H1 (cell line): ENCODE results near the gene JMJD1C. TPM values are rescaled to one million over a fixed set of nuclear protein-coding genes. Genes with fewer than 3 reads are reported as not detected.

Experiments
- TAF7 ChIP-seq: optimal IDR thresholded peaks from 2 replicates; pipeline ENCODE3; 2011; ENCODE audit warnings: low read depth, mild to moderate bottlenecking, inconsistent platforms, low read length, moderate library complexity, borderline replicate concordance
- polyA plus RNA-seq, 7 experiments: library from polyadenylated mRNA; depleted of rRNA in 3 of 7; stranded (reverse) in 5 of 7; unstranded in 2 of 7; fragments of >200 nt in 5 of 7; fragments of 200-250 nt in 2 of 7; gene quantifications; 1 replicate in 5 of 7; 2 replicates in 1 of 7; 4 replicates in 1 of 7; pipeline versions ENCODE4 v1.2.1 to v1.2.3, GENCODE V29; 2011 to 2013; ENCODE audit warnings: missing spikeins in 2 of 7, mixed read lengths in 2 of 7
- total RNA-seq: library from RNA; stranded (reverse); fragmentation: NEBNext Ultra II Directional; extraction: Animal tissue kit (Norgen Biotek cat#: 25700); gene quantifications from 2 replicates; pipeline ENCODE4 v1.2.1, GENCODE V29; 2021

The JMJD1C gene
- total and polyA plus RNA-seq, 2 of the 8 experiments (the other 6 are each of a cell fraction or from before 2014, with no cell fraction given), result 54.5 to 210 TPM

DNA sequence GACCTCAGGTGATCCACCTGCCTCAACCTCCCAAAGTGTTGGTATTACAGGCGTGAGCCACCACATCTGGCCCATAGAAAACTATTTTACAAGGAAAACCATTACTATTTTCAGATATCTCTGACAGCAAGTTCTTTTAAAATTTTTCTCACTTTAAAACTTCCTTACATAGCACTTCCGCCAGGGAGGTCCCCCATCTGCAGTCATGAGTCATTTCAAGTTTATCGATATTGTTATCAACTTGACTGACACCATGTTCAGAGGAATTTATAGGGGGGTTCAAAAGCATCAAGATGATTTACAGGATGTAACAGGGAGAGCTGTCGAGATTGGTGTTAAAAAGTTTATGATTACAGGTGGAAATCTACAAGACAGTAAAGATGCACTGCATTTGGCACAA, 243.8 kb downstream of the JMJD1C start (continued):
- TF ChIP-seq TAF7, result no peak
